ENCODE results near the gene ZNF518A. TPM values are rescaled to one million over a fixed set of nuclear protein-coding genes. Genes with fewer than 3 reads are reported as not detected.
A peak's percentile ranks its signal among the peaks of the same experiment; 100 is the strongest.

Gene ZNF518A
- total and polyA plus RNA-seq, 2 of the 13 experiments (the other 11 are each of a cell fraction or from before 2014, with no cell fraction given): 21.7 to 37.1 TPM

GRCh38 chr10:96130326-96130995 is 364 bp downstream of the ZNF518A start (continued):
- TF ChIP-seq ZNF800 (CRISPR knock-in tag; IDR thresholded peaks at IDR 0.05) (0 out of 2 replicates have a peak, but pooled peaks have one; percentile 10), ATF7-NPFF (CRISPR knock-in tag; IDR thresholded peaks at IDR 0.05; ENCODE audit: low read depth) (peak; percentile 42; the same call in 1 of the 2 replicates), ZNF30 (CRISPR knock-in tag; IDR thresholded peaks at IDR 0.05) (0 out of 2 replicates have a peak, but pooled peaks have one; percentile 25), ARID2 (CRISPR knock-in tag; IDR thresholded peaks at IDR 0.05; ENCODE audit: borderline replicate concordance) (peak; percentile 56; the same call in 1 of the 2 replicates), ZNF816 (CRISPR knock-in tag; IDR thresholded peaks at IDR 0.05; ENCODE audit: borderline replicate concordance) (peak; percentile 77), E2F1 (CRISPR knock-in tag; IDR thresholded peaks at IDR 0.05) (peak; percentile 30; the same call in 1 of the 2 replicates), ZNF878 (CRISPR knock-in tag; IDR thresholded peaks at IDR 0.05) (no peak), ZNF446 (CRISPR knock-in tag; IDR thresholded peaks at IDR 0.05) (no peak; the same call in 1 of the 2 replicates), ZNF761 (CRISPR knock-in tag; conservative IDR thresholded peaks at IDR 0.05) (no peak), ATF4 (CRISPR knock-in tag; IDR thresholded peaks at IDR 0.05) (0 out of 4 replicates have a peak, but pooled peaks of 1 of the 2 experiments have one; percentile 14), KLF12 (CRISPR knock-in tag; IDR thresholded peaks at IDR 0.05; ENCODE audit: borderline replicate concordance) (0 out of 2 replicates have a peak, but pooled peaks have one; percentile 30), ZNF616 (CRISPR knock-in tag; IDR thresholded peaks at IDR 0.05; ENCODE audit: low read depth) (0 out of 2 replicates have a peak, but pooled peaks have one; percentile 63), AKNA (CRISPR knock-in tag; IDR thresholded peaks at IDR 0.05; ENCODE audit: borderline replicate concordance) (no peak), ZSCAN30 (CRISPR knock-in tag; IDR thresholded peaks at IDR 0.05) (no peak), NFYC (CRISPR knock-in tag; IDR thresholded peaks at IDR 0.05) (peak; percentile 18; the same call in 1 of the 2 replicates), ETV5 (CRISPR knock-in tag; IDR thresholded peaks at IDR 0.05; ENCODE audit: borderline replicate concordance) (peak; percentile 41; the same call in 1 of the 2 replicates), ZNF790 (CRISPR knock-in tag; IDR thresholded peaks at IDR 0.05; ENCODE audit: borderline replicate concordance) (0 out of 2 replicates have a peak, but pooled peaks have one; percentile 12), CBX1 (IDR thresholded peaks at IDR 0.05; ENCODE audit: low read depth) (peak; percentile 55)
